H1 (cell line): ENCODE measurements around the gene LRRC26. TPM values are rescaled to one million over a fixed set of nuclear protein-coding genes. Genes with fewer than 3 reads are reported as not detected.

ENCODE experiments used
- CTCF ChIA-PET: fragments of 300-600 bp; sonication (Branson Sonifier 250); formaldehyde crosslinking; loops from one replicate; lab custom pipeline; 2021; ENCODE audit not compliant: partially characterized antibody; lab: Charles Lee
- POLR2A ChIA-PET: fragments of 300-600 bp; sonication (Branson Sonifier 250); formaldehyde crosslinking; loops from one replicate; lab custom pipeline; 2021; ENCODE audit warnings: inconsistent platforms; ENCODE audit not compliant: partially characterized antibody; lab: Charles Lee
- DNase-seq, 2 experiments: peaks; one replicate each; pipeline versions ENCODE4 v3.0.0 to v3.0.0-alpha.2; 2010 to 2022; ENCODE audit warnings: low spot score in 2 of 2, low read depth in 1 of 2, mixed read lengths in 1 of 2
- FAIRE-seq: peaks from 2 replicates; lab custom pipeline; 2011; peaks lifted over from hg19 to GRCh38; lab: Jason Lieb, UNC
- H2AFZ ChIP-seq: 2 replicates; pipeline ENCODE4 v1.8.1; 2012; ENCODE audit warnings: low read length, inconsistent platforms
- H2AK5ac ChIP-seq: 2 replicates; pipeline ENCODE4 v1.6.1; 2013; ENCODE audit warnings: low read depth, low read length
- H2BK120ac ChIP-seq: replicated peaks from 2 replicates; pipeline ENCODE3; 2013; ENCODE audit warnings: low read depth, low read length, inconsistent platforms
- H2BK12ac ChIP-seq: 2 replicates; pipeline ENCODE4 v1.6.1; 2013; ENCODE audit warnings: low read depth, low read length
- H2BK15ac ChIP-seq: 2 replicates; pipeline ENCODE4 v1.6.1; 2013; ENCODE audit warnings: low read length
- H2BK20ac ChIP-seq: 2 replicates; pipeline ENCODE4 v1.6.1; 2013; ENCODE audit warnings: low read length
- H2BK5ac ChIP-seq: 2 replicates; pipeline ENCODE4 v1.6.1; 2013; ENCODE audit warnings: low read depth, low read length
- H3K14ac ChIP-seq: 2 replicates; pipeline ENCODE4 v1.6.1; 2013; ENCODE audit warnings: inconsistent platforms; ENCODE audit not compliant: insufficient read length
- H3K18ac ChIP-seq: 2 replicates; pipeline ENCODE4 v1.6.1; 2013; ENCODE audit warnings: low read length; ENCODE audit errors: extremely low read depth
- H3K23ac ChIP-seq: 2 replicates; pipeline ENCODE4 v1.6.1; 2013; ENCODE audit warnings: inconsistent platforms; ENCODE audit not compliant: insufficient read length
- H3K23me2 ChIP-seq: 2 replicates; pipeline ENCODE4 v1.6.1; 2013; ENCODE audit warnings: low read depth, low read length
- H3K27ac ChIP-seq: 2 replicates; pipeline ENCODE4 v1.6.1; 2011; ENCODE audit warnings: low read depth, low read length, inconsistent platforms
- H3K27me3 ChIP-seq, 4 experiments: replicated peaks in 1 of 4; 1 replicate in 1 of 4; 2 replicates in 3 of 4; pipeline versions ENCODE4 v1.6.1 to v1.8.1; 2011 to 2013; ENCODE audit warnings: low read length in 3 of 4, mild to moderate bottlenecking in 3 of 4, inconsistent platforms in 2 of 4, mixed read lengths in 2 of 4, moderate library complexity in 1 of 4; ENCODE audit not compliant: control insufficient read depth in 3 of 4, insufficient read depth in 3 of 4; ENCODE audit errors: extremely low read depth in 1 of 4
- H3K36me3 ChIP-seq, 4 experiments: 2 replicates each; pipeline versions ENCODE4 v1.6.1 to v1.8.1; 2011 to 2013; ENCODE audit warnings: mild to moderate bottlenecking in 4 of 4, low read length in 3 of 4, moderate library complexity in 2 of 4, control low read depth in 1 of 4, inconsistent platforms in 1 of 4; ENCODE audit not compliant: insufficient read depth in 4 of 4, control insufficient read depth in 2 of 4
- H3K4ac ChIP-seq: replicated peaks from 2 replicates; pipeline ENCODE3; 2013; ENCODE audit warnings: low read length, low read depth, mixed read lengths, inconsistent platforms; ENCODE audit not compliant: insufficient read length
- H3K4me1 ChIP-seq, 4 experiments: replicated peaks in 1 of 4; 1 replicate in 1 of 4; 2 replicates in 3 of 4; pipeline versions ENCODE4 v1.6.1 to v1.8.1; 2011 to 2013; ENCODE audit warnings: low read length in 3 of 4, inconsistent platforms in 2 of 4, mixed read lengths in 1 of 4; ENCODE audit not compliant: insufficient read depth in 4 of 4, control insufficient read depth in 3 of 4
- H3K4me2 ChIP-seq, 2 experiments: 2 replicates each; pipeline versions ENCODE4 v1.6.1 to v1.8.1; 2011 to 2013; ENCODE audit warnings: low read depth in 2 of 2, low read length in 2 of 2, control low read depth in 1 of 2, inconsistent platforms in 1 of 2, mild to moderate bottlenecking in 1 of 2; ENCODE audit not compliant: insufficient read depth in 1 of 2
- H3K4me3 ChIP-seq, 4 experiments: fragments of 200-600, 300-600 bp in 1 of 4; sonication (generic), shearing (Covaris generic), sonication (Bioruptor Twin) in 1 of 4; 2 replicates each; pipeline versions ENCODE4 v1.5.1 to v1.8.1; 2011 to 2016; ENCODE audit warnings: low read length in 4 of 4, low read depth in 3 of 4, control low read depth in 2 of 4, inconsistent platforms in 2 of 4, mild to moderate bottlenecking in 2 of 4, mixed read lengths in 1 of 4, moderate library complexity in 1 of 4; ENCODE audit not compliant: insufficient read depth in 2 of 4; ENCODE audit errors: extremely low read depth in 1 of 4
- H3K56ac ChIP-seq: replicated peaks from 2 replicates; pipeline ENCODE3; 2013; ENCODE audit warnings: low read depth, mild to moderate bottlenecking, mixed read lengths, low read length, inconsistent platforms; ENCODE audit not compliant: insufficient read length
- H3K79me1 ChIP-seq: 2 replicates; pipeline ENCODE4 v1.6.1; 2013; ENCODE audit warnings: low read depth, low read length, control low read depth
- H3K79me2 ChIP-seq, 2 experiments: 2 replicates each; pipeline versions ENCODE4 v1.6.1 to v1.8.1; 2012 to 2013; ENCODE audit warnings: low read length in 2 of 2, mild to moderate bottlenecking in 2 of 2, inconsistent platforms in 1 of 2; ENCODE audit not compliant: insufficient read depth in 2 of 2, control insufficient read depth in 1 of 2
- H3K9ac ChIP-seq, 4 experiments: replicated peaks in 1 of 4; 1 replicate in 1 of 4; 2 replicates in 3 of 4; pipeline versions ENCODE4 v1.6.1 to v1.8.1; 2011 to 2013; ENCODE audit warnings: low read depth in 3 of 4, low read length in 3 of 4, control low read depth in 2 of 4, mild to moderate bottlenecking in 2 of 4, moderate library complexity in 2 of 4, inconsistent platforms in 1 of 4; ENCODE audit errors: extremely low read depth in 1 of 4
- H3K9me3 ChIP-seq, 2 experiments: 2 replicates each; pipeline versions ENCODE4 v1.6.1 to v1.8.1; 2012 to 2013; ENCODE audit warnings: mild to moderate bottlenecking in 2 of 2, moderate library complexity in 2 of 2, control low read depth in 1 of 2, inconsistent platforms in 1 of 2, low read depth in 1 of 2, low read length in 1 of 2, mixed read lengths in 1 of 2; ENCODE audit not compliant: insufficient read depth in 2 of 2
- H4K20me1 ChIP-seq, 2 experiments: replicated peaks in 1 of 2; 2 replicates each; pipeline versions ENCODE3 to v1.8.1; 2011 to 2013; ENCODE audit warnings: inconsistent platforms in 2 of 2, low read length in 2 of 2, mild to moderate bottlenecking in 1 of 2; ENCODE audit not compliant: insufficient read depth in 2 of 2, control insufficient read depth in 1 of 2
- H4K5ac ChIP-seq: 2 replicates; pipeline ENCODE4 v1.6.1; 2013; ENCODE audit warnings: low read length, low read depth, mixed read lengths, inconsistent platforms; ENCODE audit not compliant: insufficient read length
- H4K8ac ChIP-seq: 2 replicates; pipeline ENCODE4 v1.8.0; 2013; ENCODE audit warnings: mild to moderate bottlenecking, moderate library complexity, low read length, inconsistent platforms; ENCODE audit not compliant: insufficient read depth; ENCODE audit errors: extremely low read depth
- H4K91ac ChIP-seq: replicated peaks from 2 replicates; pipeline ENCODE3; 2013; ENCODE audit warnings: low read length, mixed read lengths, inconsistent platforms; ENCODE audit not compliant: insufficient read length
- BCL11A ChIP-seq, 2 experiments: IDR thresholded peaks; one replicate each; pipeline ENCODE4 v1.6.1; 2011; ENCODE audit warnings: low read depth in 2 of 2, low read length in 2 of 2, mild to moderate bottlenecking in 2 of 2
- CBX8 ChIP-seq: fragments of 300-800, 300-1000 bp; sonication (generic); IDR thresholded peaks from 2 replicates; pipeline ENCODE4 v1.7.1; 2016; ENCODE audit warnings: low read depth, low read length, borderline replicate concordance
- KDM4A ChIP-seq: IDR thresholded peaks from one replicate; pipeline ENCODE4 v1.7.1; 2012; ENCODE audit warnings: low read depth, mild to moderate bottlenecking, moderate library complexity, low read length, inconsistent platforms; ENCODE audit not compliant: severe bottlenecking
- NANOG ChIP-seq: IDR thresholded peaks from 2 replicates; pipeline ENCODE4 v1.6.1; 2011; ENCODE audit warnings: low read length, low read depth, mild to moderate bottlenecking, inconsistent platforms; ENCODE audit not compliant: insufficient read depth, poor library complexity, severe bottlenecking
- WGBS, 2 experiments: shearing (Covaris generic) in 1 of 2; methylation state at CpG; one replicate each; pipeline versions ENCODE4 v1.1.6 to v1.1.7; 2013 to 2015; ENCODE audit warnings: low lambda C conversion rate in 2 of 2, mixed read lengths in 2 of 2, inconsistent platforms in 1 of 2, low coverage in 1 of 2, missing lambda C conversion rate in 1 of 2; ENCODE audit not compliant: insufficient replicate concordance in 2 of 2, insufficient coverage in 1 of 2, insufficient read length in 1 of 2; ENCODE audit errors: extremely low coverage in 1 of 2, missing lambda C conversion rate in 1 of 2; 5-methylcytosine and 5-hydroxymethylcytosine counted together
- polyA plus RNA-seq, 7 experiments: library from polyadenylated mRNA; depleted of rRNA in 3 of 7; stranded (reverse) in 5 of 7; unstranded in 2 of 7; fragments of >200 nt in 5 of 7; fragments of 200-250 nt in 2 of 7; gene quantifications; 1 replicate in 5 of 7; 2 replicates in 1 of 7; 4 replicates in 1 of 7; pipeline versions ENCODE4 v1.2.1 to v1.2.3, GENCODE V29; 2011 to 2013; ENCODE audit warnings: missing spikeins in 2 of 7, mixed read lengths in 2 of 7
- total RNA-seq: library from RNA; stranded (reverse); fragmentation: NEBNext Ultra II Directional; extraction: Animal tissue kit (Norgen Biotek cat#: 25700); gene quantifications from 2 replicates; pipeline ENCODE4 v1.2.1, GENCODE V29; 2021
- TF ChIP-seq, protein P1 (sequence below): IDR thresholded peaks from 2 replicates; pipeline ENCODE4 v1.6.1; 2011; ENCODE audit warnings: low read depth, mild to moderate bottlenecking, low read length; ENCODE audit not compliant: insufficient read depth
- TF ChIP-seq, protein P2 (sequence below): IDR thresholded peaks from 2 replicates; pipeline ENCODE4 v1.6.1; 2011; ENCODE audit warnings: low read length, improper control_type of control experiment

Gene LRRC26
- total and polyA plus RNA-seq, 2 of the 8 experiments (the other 6 are each of a cell fraction or from before 2014, with no cell fraction given): 0.34 to 0.85 TPM

DNA sequence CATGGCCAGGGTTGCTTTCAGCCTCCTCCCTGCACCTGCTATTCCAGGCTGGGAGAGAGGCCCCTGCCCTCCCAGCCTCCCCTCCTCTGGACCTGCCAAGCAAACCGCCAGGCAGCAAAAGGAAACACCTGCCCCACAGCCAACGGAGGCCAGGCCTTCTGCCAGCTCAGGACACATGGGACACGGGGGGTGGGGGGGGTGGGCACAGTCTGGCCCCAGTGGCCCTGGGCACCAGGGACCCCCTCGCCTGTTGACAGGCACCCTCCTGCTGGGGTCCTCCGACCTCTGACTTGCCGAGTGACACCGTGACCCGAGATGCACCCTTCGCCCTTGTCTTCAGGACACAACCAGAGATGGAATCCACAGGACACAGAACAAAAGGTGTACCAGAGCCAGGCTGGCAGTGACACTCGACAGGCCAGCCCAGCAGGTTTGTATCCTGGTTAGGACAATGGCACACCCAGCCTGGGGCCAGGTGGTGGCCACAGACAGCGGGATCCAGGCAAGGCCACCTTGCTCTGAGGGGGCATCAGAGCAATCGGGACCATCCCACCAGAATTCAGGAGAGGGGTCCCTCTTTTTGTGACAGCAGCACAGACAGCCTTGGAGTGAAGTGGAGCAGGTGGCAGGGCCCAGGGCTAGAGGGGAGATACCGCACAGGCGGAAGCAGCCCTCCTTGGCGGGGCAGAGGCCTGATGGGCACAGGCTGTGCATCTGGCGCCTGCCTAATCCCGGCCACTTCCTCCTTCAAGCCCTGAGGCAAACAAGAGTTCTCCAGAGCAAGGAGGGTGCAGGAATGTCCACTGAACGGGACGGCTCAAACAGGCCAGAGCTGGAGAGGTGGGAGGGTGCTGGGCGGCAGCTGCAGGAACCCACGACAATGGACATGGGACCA, 3.3 kb upstream of the LRRC26 start:
- H3K4ac ChIP-seq: no peak overlapping the region
- CTCF ChIA-PET: interaction anchor here (0.9 to 4.3 kb wide), 5 partner anchors 20 to 138 kb away, joined by 3 to 29 read pairs (median 8); no protein-coding TSS in a partner anchor
- no peak for FAIRE-seq
- no peak overlapping the region for H2BK120ac ChIP-seq
- H2BK20ac ChIP-seq: 0 out of 2 replicates have a peak overlapping the region, but pooled peaks have one; percentile 10
- H3K14ac ChIP-seq: no peak overlapping the region
- POLR2A ChIA-PET: interaction anchor here (0.5 to 3.3 kb wide), 10 partner anchors 10 to 747 kb away, joined by 3 to 15 read pairs (median 3); partner anchors contain the start of genes ANAPC2, SSNA1 and TUBB4B
- no peak overlapping the region for H3K4me3 ChIP-seq
- no peak overlapping the region for H4K5ac ChIP-seq
- H3K4me1 ChIP-seq: peaks cover 0 to 24% (median 13%) of the 10 kb centered on the region in 4 experiments; a peak in 6 of 7 replicates
- no peaks in the 10 kb centered on the region for H3K79me1 ChIP-seq
- no peak overlapping the region for H2AK5ac ChIP-seq
- no peaks in the 10 kb centered on the region for H3K79me2 ChIP-seq
- H3K27me3 ChIP-seq: peaks cover 18 to 44% (median 35%) of the 10 kb centered on the region in 4 experiments
- no peak for DNase-seq
- no peak overlapping the region for H3K27ac ChIP-seq
- no peak overlapping the region for H4K91ac ChIP-seq
- H3K4me2 ChIP-seq: no peak overlapping the region
- H3K9ac ChIP-seq: no peak overlapping the region
- no peak overlapping the region for H3K56ac ChIP-seq
- H3K9me3 ChIP-seq: no peaks in the 10 kb centered on the region
- H3K18ac ChIP-seq: no peak overlapping the region
- peaks cover 13% of the 10 kb centered on the region; the same call in 1 of the 2 replicates for H3K23me2 ChIP-seq
- no peak overlapping the region for H2BK5ac ChIP-seq
- 84% methylated on average over 18 of the region's 21 CpGs; no CpG with 5 or more reads in 1 of the 2 experiments for WGBS, 2 experiments
- H4K8ac ChIP-seq: no peak overlapping the region
- H3K23ac ChIP-seq: no peak overlapping the region
- peaks cover 0 to 18% of the 10 kb centered on the region in 2 experiments for H4K20me1 ChIP-seq
- H2BK15ac ChIP-seq: no peak overlapping the region
- no peak overlapping the region for H2BK12ac ChIP-seq
- no peaks in the 10 kb centered on the region; a peak in 1 of 8 replicates for H3K36me3 ChIP-seq
- H2AFZ ChIP-seq: no peak overlapping the region
- TF ChIP-seq, protein P1, sequence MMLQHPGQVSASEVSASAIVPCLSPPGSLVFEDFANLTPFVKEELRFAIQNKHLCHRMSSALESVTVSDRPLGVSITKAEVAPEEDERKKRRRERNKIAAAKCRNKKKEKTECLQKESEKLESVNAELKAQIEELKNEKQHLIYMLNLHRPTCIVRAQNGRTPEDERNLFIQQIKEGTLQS: no peak
- TF ChIP-seq NANOG (no peak), KDM4A (no peak), CBX8 (no peak), BCL11A (IDR thresholded peaks at IDR 0.05; ENCODE audit: low read depth in 2 of 2, low read length in 2 of 2) (no peak)
- TF ChIP-seq, protein P2, sequence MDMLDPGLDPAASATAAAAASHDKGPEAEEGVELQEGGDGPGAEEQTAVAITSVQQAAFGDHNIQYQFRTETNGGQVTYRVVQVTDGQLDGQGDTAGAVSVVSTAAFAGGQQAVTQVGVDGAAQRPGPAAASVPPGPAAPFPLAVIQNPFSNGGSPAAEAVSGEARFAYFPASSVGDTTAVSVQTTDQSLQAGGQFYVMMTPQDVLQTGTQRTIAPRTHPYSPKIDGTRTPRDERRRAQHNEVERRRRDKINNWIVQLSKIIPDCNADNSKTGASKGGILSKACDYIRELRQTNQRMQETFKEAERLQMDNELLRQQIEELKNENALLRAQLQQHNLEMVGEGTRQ: no peak
